Neural cell (in vitro differentiated cells): ENCODE results near the gene NMT1. TPM values are rescaled to one million over a fixed set of nuclear protein-coding genes. Genes with fewer than 3 reads are reported as not detected.

Experiments used
- H2AFZ ChIP-seq: fragments of 200-600, 300-800 bp; sonication (generic), shearing (Covaris generic); 2 replicates; pipeline ENCODE4 v1.6.0; 2014; ENCODE audit warnings: low read depth, mild to moderate bottlenecking, antibody characterized with exemption, low read length, moderate library complexity
- H3F3A ChIP-seq: fragments of 200-600 bp; shearing (Covaris generic); 2 replicates; pipeline ENCODE4 v1.6.1; 2016; ENCODE audit warnings: mild to moderate bottlenecking, moderate library complexity, mixed read lengths, antibody characterized with exemption, low read length; ENCODE audit not compliant: insufficient read depth, poor library complexity, severe bottlenecking
- H3K27ac ChIP-seq: fragments of 200-600, 300-800 bp; sonication (generic), shearing (Covaris generic); 2 replicates; pipeline ENCODE4 v1.5.1; 2014; ENCODE audit warnings: mild to moderate bottlenecking, low read length, moderate library complexity
- H3K27me3 ChIP-seq: fragments of 300-800, 200-600 bp; sonication (generic), shearing (Covaris generic); 2 replicates; pipeline ENCODE4 v1.6.0; 2014; ENCODE audit warnings: mild to moderate bottlenecking, low read depth, low read length, moderate library complexity; ENCODE audit not compliant: insufficient read depth
- H3K36me3 ChIP-seq: fragments of 300-800, 200-600 bp; sonication (generic), shearing (Covaris generic); 2 replicates; pipeline ENCODE4 v1.5.1; 2014; ENCODE audit warnings: mild to moderate bottlenecking, antibody characterized with exemption, low read length, moderate library complexity; ENCODE audit not compliant: insufficient read depth
- H3K4me2 ChIP-seq: fragments of 300-800, 200-600 bp; sonication (generic), shearing (Covaris generic); 2 replicates; pipeline ENCODE4 v1.6.0; 2014; ENCODE audit warnings: mild to moderate bottlenecking, low read length
- H3K4me3 ChIP-seq: fragments of 300-800, 200-600 bp; sonication (generic), shearing (Covaris generic); 2 replicates; pipeline ENCODE4 v1.5.1; 2014; ENCODE audit warnings: mild to moderate bottlenecking, low read length, moderate library complexity
- H3K79me2 ChIP-seq: fragments of 200-600 bp; shearing (Covaris generic); replicated peaks from 2 replicates; pipeline ENCODE4 v1.6.0; 2014; ENCODE audit warnings: mild to moderate bottlenecking, low read length, moderate library complexity; ENCODE audit not compliant: insufficient read depth
- H3K9ac ChIP-seq: fragments of 300-800, 200-600 bp; sonication (generic), shearing (Covaris generic); 2 replicates; pipeline ENCODE4 v1.6.1; 2016; ENCODE audit warnings: mild to moderate bottlenecking, low read length, mixed read lengths
- H3K9me2 ChIP-seq: fragments of 200-600 bp; shearing (Covaris generic); 2 replicates; pipeline ENCODE4 v1.6.1; 2016; ENCODE audit warnings: mild to moderate bottlenecking, low read length, mixed read lengths; ENCODE audit not compliant: insufficient read depth
- H3K9me3 ChIP-seq: fragments of 200-600, 300-800 bp; sonication (generic), shearing (Covaris generic); 2 replicates; pipeline ENCODE4 v1.6.1; 2016; ENCODE audit warnings: mild to moderate bottlenecking, mixed run types, low read length, moderate library complexity, mixed read lengths
- H4K20me1 ChIP-seq: fragments of 200-600 bp; shearing (Covaris generic); 2 replicates; pipeline ENCODE4 v1.6.1; 2016; ENCODE audit warnings: mild to moderate bottlenecking, mixed run types; ENCODE audit not compliant: insufficient read depth
- EZH2 ChIP-seq: fragments of 200-600, 300-800 bp; shearing (Covaris generic), sonication (generic); IDR thresholded peaks from 2 replicates; pipeline ENCODE4 v1.6.1; 2014; ENCODE audit warnings: antibody characterized with exemption, low read length, borderline replicate concordance, mild to moderate bottlenecking; ENCODE audit not compliant: insufficient read depth, poor library complexity, severe bottlenecking
- MXI1 ChIP-seq: fragments of 450-650 bp; conservative IDR thresholded peaks from 2 replicates; pipeline ENCODE4 v1.6.1; 2014; ENCODE audit warnings: antibody characterized with exemption, mild to moderate bottlenecking; ENCODE audit not compliant: poor library complexity, severe bottlenecking
- POLR2AphosphoS5 ChIP-seq: IDR thresholded peaks from 2 replicates; pipeline ENCODE4 v1.6.1; 2012
- RAD21 ChIP-seq: fragments of 450-650 bp; conservative IDR thresholded peaks from 2 replicates; pipeline ENCODE4 v1.6.1; 2014; ENCODE audit warnings: antibody characterized with exemption, mild to moderate bottlenecking, moderate library complexity
- SMC3 ChIP-seq: fragments of 450-650 bp; conservative IDR thresholded peaks from 2 replicates; pipeline ENCODE4 v1.6.1; 2014; ENCODE audit warnings: antibody characterized with exemption, mild to moderate bottlenecking, moderate library complexity; ENCODE audit not compliant: poor library complexity
- TAF1 ChIP-seq: IDR thresholded peaks from 2 replicates; pipeline ENCODE4 v1.6.1; 2012; ENCODE audit warnings: low read depth
- polyA plus RNA-seq: library from polyadenylated mRNA; depleted of rRNA; stranded (reverse); fragments of >200 nt; gene quantifications from 2 replicates; pipeline ENCODE4 v1.2.3, GENCODE V29; 2014
- TF ChIP-seq, protein P1 (sequence below): IDR thresholded peaks from 2 replicates; pipeline ENCODE4 v1.6.1; 2012; ENCODE audit warnings: borderline replicate concordance
- TF ChIP-seq, protein P2 (sequence below): fragments of 450-650 bp; IDR thresholded peaks from 2 replicates; pipeline ENCODE4 v1.5.1; 2014; ENCODE audit warnings: antibody characterized with exemption, mild to moderate bottlenecking, moderate library complexity; ENCODE audit not compliant: poor library complexity, severe bottlenecking

The NMT1 gene
- polyA plus RNA-seq, 1 donor from 2014 or later = 23.4 TPM

DNA sequence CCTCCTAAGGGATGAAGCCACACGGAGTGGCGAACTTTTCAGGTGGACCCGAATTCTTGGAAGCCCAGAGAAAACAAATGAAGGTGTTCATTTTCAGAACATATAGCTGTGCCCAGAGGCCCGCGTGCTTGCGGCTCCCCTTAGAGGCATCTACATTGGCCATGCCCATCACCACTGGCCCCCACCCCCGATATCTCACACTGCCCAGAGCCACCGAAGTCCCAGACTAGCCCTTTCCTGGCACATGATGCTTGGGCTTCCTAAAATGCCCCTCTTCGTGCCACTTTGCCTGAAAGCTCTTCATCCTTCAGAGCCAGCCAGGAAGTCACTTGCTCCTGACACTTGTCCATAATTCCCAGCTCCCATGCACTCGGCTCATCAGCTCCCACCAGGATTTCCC, 85.0 kb downstream of the NMT1 start:
- no peak overlapping the region for H3K4me2 ChIP-seq
- TF ChIP-seq TAF1 (no peak), POLR2AphosphoS5 (no peak), MXI1 (no peak), EZH2 (no peak), SMC3 (no peak), RAD21 (no peak)
- TF ChIP-seq, protein P1, sequence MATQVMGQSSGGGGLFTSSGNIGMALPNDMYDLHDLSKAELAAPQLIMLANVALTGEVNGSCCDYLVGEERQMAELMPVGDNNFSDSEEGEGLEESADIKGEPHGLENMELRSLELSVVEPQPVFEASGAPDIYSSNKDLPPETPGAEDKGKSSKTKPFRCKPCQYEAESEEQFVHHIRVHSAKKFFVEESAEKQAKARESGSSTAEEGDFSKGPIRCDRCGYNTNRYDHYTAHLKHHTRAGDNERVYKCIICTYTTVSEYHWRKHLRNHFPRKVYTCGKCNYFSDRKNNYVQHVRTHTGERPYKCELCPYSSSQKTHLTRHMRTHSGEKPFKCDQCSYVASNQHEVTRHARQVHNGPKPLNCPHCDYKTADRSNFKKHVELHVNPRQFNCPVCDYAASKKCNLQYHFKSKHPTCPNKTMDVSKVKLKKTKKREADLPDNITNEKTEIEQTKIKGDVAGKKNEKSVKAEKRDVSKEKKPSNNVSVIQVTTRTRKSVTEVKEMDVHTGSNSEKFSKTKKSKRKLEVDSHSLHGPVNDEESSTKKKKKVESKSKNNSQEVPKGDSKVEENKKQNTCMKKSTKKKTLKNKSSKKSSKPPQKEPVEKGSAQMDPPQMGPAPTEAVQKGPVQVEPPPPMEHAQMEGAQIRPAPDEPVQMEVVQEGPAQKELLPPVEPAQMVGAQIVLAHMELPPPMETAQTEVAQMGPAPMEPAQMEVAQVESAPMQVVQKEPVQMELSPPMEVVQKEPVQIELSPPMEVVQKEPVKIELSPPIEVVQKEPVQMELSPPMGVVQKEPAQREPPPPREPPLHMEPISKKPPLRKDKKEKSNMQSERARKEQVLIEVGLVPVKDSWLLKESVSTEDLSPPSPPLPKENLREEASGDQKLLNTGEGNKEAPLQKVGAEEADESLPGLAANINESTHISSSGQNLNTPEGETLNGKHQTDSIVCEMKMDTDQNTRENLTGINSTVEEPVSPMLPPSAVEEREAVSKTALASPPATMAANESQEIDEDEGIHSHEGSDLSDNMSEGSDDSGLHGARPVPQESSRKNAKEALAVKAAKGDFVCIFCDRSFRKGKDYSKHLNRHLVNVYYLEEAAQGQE = no peak
- H3K9ac ChIP-seq = no peak overlapping the region
- peaks cover 12% of the 10 kb centered on the region for H3K79me2 ChIP-seq
- H3K36me3 ChIP-seq = no peaks in the 10 kb centered on the region
- no peaks in the 10 kb centered on the region for H3K9me3 ChIP-seq
- no peak overlapping the region for H3K27ac ChIP-seq
- no peak overlapping the region for H2AFZ ChIP-seq
- no peaks in the 10 kb centered on the region for H3K27me3 ChIP-seq
- peaks cover 4% of the 10 kb centered on the region for H4K20me1 ChIP-seq
- H3K4me3 ChIP-seq = no peak overlapping the region
- H3K9me2 ChIP-seq = no peaks in the 10 kb centered on the region
- H3F3A ChIP-seq = peaks cover 4% of the 10 kb centered on the region

- Histone ChIP-seq H3K79me2 (peaks cover 16% of the 10 kb centered on the region), H3K27me3 (no peaks in the 10 kb centered on the region), H3F3A (peaks cover 4% of the 10 kb centered on the region), H3K27ac (peak overlapping the region; percentile 98), H3K4me3 (peak overlapping the region; percentile 86), H3K4me2 (peak overlapping the region; percentile 35), H4K20me1 (peaks cover 4% of the 10 kb centered on the region), H3K9me2 (no peaks in the 10 kb centered on the region), H3K36me3 (no peaks in the 10 kb centered on the region), H3K9me3 (no peaks in the 10 kb centered on the region), H2AFZ (no peak overlapping the region), H3K9ac (peak overlapping the region; percentile 85)
- TF ChIP-seq, protein P2, sequence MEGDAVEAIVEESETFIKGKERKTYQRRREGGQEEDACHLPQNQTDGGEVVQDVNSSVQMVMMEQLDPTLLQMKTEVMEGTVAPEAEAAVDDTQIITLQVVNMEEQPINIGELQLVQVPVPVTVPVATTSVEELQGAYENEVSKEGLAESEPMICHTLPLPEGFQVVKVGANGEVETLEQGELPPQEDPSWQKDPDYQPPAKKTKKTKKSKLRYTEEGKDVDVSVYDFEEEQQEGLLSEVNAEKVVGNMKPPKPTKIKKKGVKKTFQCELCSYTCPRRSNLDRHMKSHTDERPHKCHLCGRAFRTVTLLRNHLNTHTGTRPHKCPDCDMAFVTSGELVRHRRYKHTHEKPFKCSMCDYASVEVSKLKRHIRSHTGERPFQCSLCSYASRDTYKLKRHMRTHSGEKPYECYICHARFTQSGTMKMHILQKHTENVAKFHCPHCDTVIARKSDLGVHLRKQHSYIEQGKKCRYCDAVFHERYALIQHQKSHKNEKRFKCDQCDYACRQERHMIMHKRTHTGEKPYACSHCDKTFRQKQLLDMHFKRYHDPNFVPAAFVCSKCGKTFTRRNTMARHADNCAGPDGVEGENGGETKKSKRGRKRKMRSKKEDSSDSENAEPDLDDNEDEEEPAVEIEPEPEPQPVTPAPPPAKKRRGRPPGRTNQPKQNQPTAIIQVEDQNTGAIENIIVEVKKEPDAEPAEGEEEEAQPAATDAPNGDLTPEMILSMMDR = no peak
- TF ChIP-seq TAF1 (no peak), SMC3 (no peak)
Observed at GRCh38 chr17:45146592-45146889, 85.4 kb downstream of the NMT1 start.

- Histone ChIP-seq H3K27ac (peak overlapping the region; percentile 98), H3K27me3 (no peaks in the 10 kb centered on the region), H3K9ac (peak overlapping the region; percentile 85), H2AFZ (peak overlapping the region; percentile 43), H3K4me3 (peak overlapping the region; percentile 86), H4K20me1 (peaks cover 4% of the 10 kb centered on the region), H3K79me2 (peaks cover 21% of the 10 kb centered on the region), H3F3A (peaks cover 4% of the 10 kb centered on the region), H3K9me2 (no peaks in the 10 kb centered on the region), H3K4me2 (peak overlapping the region; percentile 35), H3K9me3 (no peaks in the 10 kb centered on the region), H3K36me3 (no peaks in the 10 kb centered on the region)
- no peak for TF ChIP-seq EZH2
- TF ChIP-seq, protein P1 = peak; percentile 49
Observed at GRCh38 chr17:45146890-45147580, 85.9 kb downstream of the NMT1 start.
